Stimulated activated memory B cell treated with anti-CD40 and anti-IgM and Interleukin-4, amounts not matched to agents 10 μg/mL and 1 μg/mL and 100 μg/mL, for 72 hours (primary cell): ENCODE measurements around the gene ANKRD13C.

Experiments
- ATAC-seq: fragments of 150-1000 bp; cut with Tn5 transposase; 2 replicates; pipeline ENCODE4 v1.10.0; 2021
- H3K27ac Mint-ChIP-seq: one replicate; pipeline ENCODE4 v1.8.0; 2022; ENCODE audit warnings: mild to moderate bottlenecking, mixed read lengths
- H3K27me3 Mint-ChIP-seq: one replicate; pipeline ENCODE4 v1.8.0; 2022; ENCODE audit warnings: mixed read lengths
- H3K36me3 Mint-ChIP-seq: one replicate; pipeline ENCODE4 v1.8.0; 2022; ENCODE audit warnings: mixed read lengths
- H3K4me1 Mint-ChIP-seq: one replicate; pipeline ENCODE4 v1.8.0; 2022; ENCODE audit warnings: mixed read lengths
- H3K4me3 Mint-ChIP-seq: one replicate; pipeline ENCODE4 v1.8.0; 2022; ENCODE audit warnings: mild to moderate bottlenecking, moderate library complexity, mixed read lengths
- H3K9me3 Mint-ChIP-seq: one replicate; pipeline ENCODE4 v1.8.0; 2022; ENCODE audit warnings: mixed read lengths

Gene ANKRD13C

GRCh38 chr1:70288166-70288565 is 66.4 kb downstream of the ANKRD13C start:
- Mint-ChIP-seq H3K27ac (no peak overlapping the region), H3K4me1 (peaks cover 4% of the 10 kb centered on the region), H3K36me3 (peaks cover 41% of the 10 kb centered on the region), H3K27me3 (no peaks in the 10 kb centered on the region), H3K4me3 (no peak overlapping the region), H3K9me3 (no peaks in the 10 kb centered on the region)
- ATAC-seq = no peak

- Mint-ChIP-seq H3K9me3 (no peaks in the 10 kb centered on the region), H3K36me3 (peaks cover 34% of the 10 kb centered on the region), H3K4me3 (no peak overlapping the region), H3K4me1 (no peaks in the 10 kb centered on the region), H3K27ac (no peak overlapping the region), H3K27me3 (no peaks in the 10 kb centered on the region)
- ATAC-seq = no peak
These were observed 68.1 kb downstream of the ANKRD13C start for GRCh38 chr1:70286453-70286852.

- H3K9me3 Mint-ChIP-seq = no peaks in the 10 kb centered on the region
- peak overlapping the region; percentile 19 for H3K27ac Mint-ChIP-seq
- H3K36me3 Mint-ChIP-seq = peaks cover 30% of the 10 kb centered on the region
- H3K27me3 Mint-ChIP-seq = no peaks in the 10 kb centered on the region
- H3K4me3 Mint-ChIP-seq = no peak overlapping the region
- no peak for ATAC-seq
- H3K4me1 Mint-ChIP-seq = no peaks in the 10 kb centered on the region
These were observed 70.2 kb downstream of the ANKRD13C start for GRCh38 chr1:70284366-70284765.

- Mint-ChIP-seq H3K4me1 (no peaks in the 10 kb centered on the region), H3K27me3 (no peaks in the 10 kb centered on the region), H3K36me3 (peaks cover 35% of the 10 kb centered on the region), H3K27ac (no peak overlapping the region), H3K9me3 (no peaks in the 10 kb centered on the region), H3K4me3 (no peak overlapping the region)
- ATAC-seq = no peak
These were observed 75.8 kb downstream of the ANKRD13C start for GRCh38 chr1:70278710-70279109.

GRCh38 chr1:70277875-70278274 is 76.6 kb downstream of the ANKRD13C start:
- no peak for ATAC-seq
- H3K9me3 Mint-ChIP-seq = no peaks in the 10 kb centered on the region
- peaks cover 33% of the 10 kb centered on the region for H3K36me3 Mint-ChIP-seq
- no peaks in the 10 kb centered on the region for H3K4me1 Mint-ChIP-seq
- no peak overlapping the region for H3K4me3 Mint-ChIP-seq
- H3K27me3 Mint-ChIP-seq = no peaks in the 10 kb centered on the region
- no peak overlapping the region for H3K27ac Mint-ChIP-seq

GRCh38 chr1:70265946-70266345 is 88.6 kb downstream of the ANKRD13C start:
- H3K4me1 Mint-ChIP-seq = no peaks in the 10 kb centered on the region
- H3K27me3 Mint-ChIP-seq = no peaks in the 10 kb centered on the region
- no peak overlapping the region for H3K27ac Mint-ChIP-seq
- H3K9me3 Mint-ChIP-seq = peaks cover 5% of the 10 kb centered on the region
- no peak overlapping the region for H3K4me3 Mint-ChIP-seq
- peaks cover 50% of the 10 kb centered on the region for H3K36me3 Mint-ChIP-seq
- no peak for ATAC-seq

GRCh38 chr1:70264839-70265238 is 89.7 kb downstream of the ANKRD13C start:
- Mint-ChIP-seq H3K4me3 (no peak overlapping the region), H3K9me3 (peaks cover 5% of the 10 kb centered on the region), H3K27ac (no peak overlapping the region), H3K4me1 (no peaks in the 10 kb centered on the region), H3K27me3 (no peaks in the 10 kb centered on the region), H3K36me3 (peaks cover 47% of the 10 kb centered on the region)
- no peak for ATAC-seq

- Mint-ChIP-seq H3K27ac (no peak overlapping the region), H3K27me3 (no peaks in the 10 kb centered on the region), H3K4me1 (no peaks in the 10 kb centered on the region), H3K36me3 (peaks cover 22% of the 10 kb centered on the region), H3K4me3 (no peak overlapping the region), H3K9me3 (no peaks in the 10 kb centered on the region)
- ATAC-seq = no peak
These were observed 97.9 kb downstream of the ANKRD13C start for GRCh38 chr1:70256664-70257063.

GRCh38 chr1:70248729-70249128 is 105.8 kb downstream of the ANKRD13C start:
- Mint-ChIP-seq H3K27ac (peak overlapping the region; percentile 37), H3K36me3 (peaks cover 81% of the 10 kb centered on the region), H3K4me3 (no peak overlapping the region), H3K27me3 (no peaks in the 10 kb centered on the region), H3K9me3 (no peaks in the 10 kb centered on the region), H3K4me1 (no peaks in the 10 kb centered on the region)
- no peak for ATAC-seq

- H3K27ac Mint-ChIP-seq = peak overlapping the region; percentile 37
- peaks cover 81% of the 10 kb centered on the region for H3K36me3 Mint-ChIP-seq
- H3K27me3 Mint-ChIP-seq = no peaks in the 10 kb centered on the region
- no peaks in the 10 kb centered on the region for H3K9me3 Mint-ChIP-seq
- no peak for ATAC-seq
- no peak overlapping the region for H3K4me3 Mint-ChIP-seq
- H3K4me1 Mint-ChIP-seq = no peaks in the 10 kb centered on the region
These were observed 106.8 kb downstream of the ANKRD13C start for GRCh38 chr1:70247768-70248167.

GRCh38 chr1:70247122-70247521 is 107.4 kb downstream of the ANKRD13C start:
- H3K36me3 Mint-ChIP-seq = peaks cover 82% of the 10 kb centered on the region
- no peak overlapping the region for H3K4me3 Mint-ChIP-seq
- no peaks in the 10 kb centered on the region for H3K9me3 Mint-ChIP-seq
- no peaks in the 10 kb centered on the region for H3K27me3 Mint-ChIP-seq
- H3K27ac Mint-ChIP-seq = no peak overlapping the region
- ATAC-seq = no peak
- H3K4me1 Mint-ChIP-seq = no peaks in the 10 kb centered on the region

GRCh38 chr1:70239940-70240339 is 114.6 kb downstream of the ANKRD13C start:
- Mint-ChIP-seq H3K36me3 (peaks cover 66% of the 10 kb centered on the region), H3K4me3 (no peak overlapping the region), H3K27me3 (no peaks in the 10 kb centered on the region), H3K27ac (no peak overlapping the region), H3K4me1 (no peaks in the 10 kb centered on the region), H3K9me3 (no peaks in the 10 kb centered on the region)
- no peak for ATAC-seq

- Mint-ChIP-seq H3K36me3 (peaks cover 53% of the 10 kb centered on the region), H3K9me3 (no peaks in the 10 kb centered on the region), H3K4me1 (no peaks in the 10 kb centered on the region), H3K27me3 (no peaks in the 10 kb centered on the region), H3K27ac (no peak overlapping the region), H3K4me3 (no peak overlapping the region)
- ATAC-seq = no peak
These were observed 119.8 kb downstream of the ANKRD13C start for GRCh38 chr1:70234733-70235132.

- no peak overlapping the region for H3K27ac Mint-ChIP-seq
- H3K4me3 Mint-ChIP-seq = no peak overlapping the region
- H3K9me3 Mint-ChIP-seq = no peaks in the 10 kb centered on the region
- H3K27me3 Mint-ChIP-seq = no peaks in the 10 kb centered on the region
- peaks cover 13% of the 10 kb centered on the region for H3K4me1 Mint-ChIP-seq
- ATAC-seq = no peak
- H3K36me3 Mint-ChIP-seq = peaks cover 55% of the 10 kb centered on the region
These were observed 123.0 kb downstream of the ANKRD13C start for GRCh38 chr1:70231475-70231874.

- Mint-ChIP-seq H3K9me3 (no peaks in the 10 kb centered on the region), H3K4me1 (peaks cover 25% of the 10 kb centered on the region), H3K4me3 (no peak overlapping the region), H3K27ac (no peak overlapping the region), H3K27me3 (no peaks in the 10 kb centered on the region), H3K36me3 (peaks cover 36% of the 10 kb centered on the region)
- ATAC-seq = no peak
These were observed 125.9 kb downstream of the ANKRD13C start for GRCh38 chr1:70228670-70229069.

GRCh38 chr1:70227439-70227838 is 127.1 kb downstream of the ANKRD13C start:
- no peak for ATAC-seq
- Mint-ChIP-seq H3K4me1 (peaks cover 33% of the 10 kb centered on the region), H3K27ac (no peak overlapping the region), H3K27me3 (no peaks in the 10 kb centered on the region), H3K4me3 (no peak overlapping the region), H3K36me3 (peaks cover 30% of the 10 kb centered on the region), H3K9me3 (no peaks in the 10 kb centered on the region)

- peaks cover 19% of the 10 kb centered on the region for H3K36me3 Mint-ChIP-seq
- no peaks in the 10 kb centered on the region for H3K9me3 Mint-ChIP-seq
- no peak for ATAC-seq
- no peaks in the 10 kb centered on the region for H3K27me3 Mint-ChIP-seq
- no peak overlapping the region for H3K27ac Mint-ChIP-seq
- peaks cover 45% of the 10 kb centered on the region for H3K4me1 Mint-ChIP-seq
- no peak overlapping the region for H3K4me3 Mint-ChIP-seq
These were observed 129.6 kb downstream of the ANKRD13C start for GRCh38 chr1:70224954-70225353.
